ENCODE results near the gene STMP1.

- TF ChIP-seq, protein P1, sequence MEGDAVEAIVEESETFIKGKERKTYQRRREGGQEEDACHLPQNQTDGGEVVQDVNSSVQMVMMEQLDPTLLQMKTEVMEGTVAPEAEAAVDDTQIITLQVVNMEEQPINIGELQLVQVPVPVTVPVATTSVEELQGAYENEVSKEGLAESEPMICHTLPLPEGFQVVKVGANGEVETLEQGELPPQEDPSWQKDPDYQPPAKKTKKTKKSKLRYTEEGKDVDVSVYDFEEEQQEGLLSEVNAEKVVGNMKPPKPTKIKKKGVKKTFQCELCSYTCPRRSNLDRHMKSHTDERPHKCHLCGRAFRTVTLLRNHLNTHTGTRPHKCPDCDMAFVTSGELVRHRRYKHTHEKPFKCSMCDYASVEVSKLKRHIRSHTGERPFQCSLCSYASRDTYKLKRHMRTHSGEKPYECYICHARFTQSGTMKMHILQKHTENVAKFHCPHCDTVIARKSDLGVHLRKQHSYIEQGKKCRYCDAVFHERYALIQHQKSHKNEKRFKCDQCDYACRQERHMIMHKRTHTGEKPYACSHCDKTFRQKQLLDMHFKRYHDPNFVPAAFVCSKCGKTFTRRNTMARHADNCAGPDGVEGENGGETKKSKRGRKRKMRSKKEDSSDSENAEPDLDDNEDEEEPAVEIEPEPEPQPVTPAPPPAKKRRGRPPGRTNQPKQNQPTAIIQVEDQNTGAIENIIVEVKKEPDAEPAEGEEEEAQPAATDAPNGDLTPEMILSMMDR (IDR thresholded peaks at IDR 0.05 in 8 of 11, conservative IDR thresholded peaks at IDR 0.05 in 3 of 11): no peak
- TF ChIP-seq POLR2A (IDR thresholded peaks at IDR 0.05) (no peak), POLR2AphosphoS5 (IDR thresholded peaks at IDR 0.05) (no peak)
Measured at GRCh38 chr7:135658564-135658963, 3.8 kb upstream of the STMP1 start.
